ENCODE data around the gene PFDN6. TPM values are rescaled to one million over a fixed set of nuclear protein-coding genes. Genes with fewer than 3 reads are reported as not detected.

Gene PFDN6
- total and polyA plus RNA-seq, 9 of the 15 experiments (the other 6 are each of a cell fraction or from before 2014, with no cell fraction given), result 6.8 to 475 (median 216) TPM

- no peak for TF ChIP-seq ZNF224 (CRISPR knock-in tag; IDR thresholded peaks at IDR 0.05)
- peak; percentile 75 for TF ChIP-seq RBM39 (optimal IDR thresholded peaks at IDR 0.05; ENCODE audit: low read depth, low read length)
- TF ChIP-seq RFX7 (CRISPR knock-in tag; IDR thresholded peaks at IDR 0.05), result peak; percentile 71
- peak; percentile 99 for TF ChIP-seq CAMTA2 (CRISPR knock-in tag; conservative IDR thresholded peaks at IDR 0.05)
- no peak for TF ChIP-seq ZNF140 (CRISPR knock-in tag; IDR thresholded peaks at IDR 0.05)
- no peak for TF ChIP-seq CBX2 (IDR thresholded peaks at IDR 0.05; ENCODE audit: insufficient read depth, low read length, poor library complexity, severe bottlenecking)
- TF ChIP-seq IFI16 (CRISPR knock-in tag; IDR thresholded peaks at IDR 0.05), result no peak
- no peak for TF ChIP-seq SAP30 (IDR thresholded peaks at IDR 0.05; ENCODE audit: borderline replicate concordance, insufficient read depth, low read depth, low read length, poor library complexity, severe bottlenecking)
- peak; percentile 99 for TF ChIP-seq HMGN3 (IDR thresholded peaks at IDR 0.05; ENCODE audit: borderline replicate concordance, extremely low read depth, insufficient read length, low read depth, low read length)
- no peak for TF ChIP-seq SRSF3 (IDR thresholded peaks at IDR 0.05; ENCODE audit: insufficient read depth, low read length)
- TF ChIP-seq, protein P1, sequence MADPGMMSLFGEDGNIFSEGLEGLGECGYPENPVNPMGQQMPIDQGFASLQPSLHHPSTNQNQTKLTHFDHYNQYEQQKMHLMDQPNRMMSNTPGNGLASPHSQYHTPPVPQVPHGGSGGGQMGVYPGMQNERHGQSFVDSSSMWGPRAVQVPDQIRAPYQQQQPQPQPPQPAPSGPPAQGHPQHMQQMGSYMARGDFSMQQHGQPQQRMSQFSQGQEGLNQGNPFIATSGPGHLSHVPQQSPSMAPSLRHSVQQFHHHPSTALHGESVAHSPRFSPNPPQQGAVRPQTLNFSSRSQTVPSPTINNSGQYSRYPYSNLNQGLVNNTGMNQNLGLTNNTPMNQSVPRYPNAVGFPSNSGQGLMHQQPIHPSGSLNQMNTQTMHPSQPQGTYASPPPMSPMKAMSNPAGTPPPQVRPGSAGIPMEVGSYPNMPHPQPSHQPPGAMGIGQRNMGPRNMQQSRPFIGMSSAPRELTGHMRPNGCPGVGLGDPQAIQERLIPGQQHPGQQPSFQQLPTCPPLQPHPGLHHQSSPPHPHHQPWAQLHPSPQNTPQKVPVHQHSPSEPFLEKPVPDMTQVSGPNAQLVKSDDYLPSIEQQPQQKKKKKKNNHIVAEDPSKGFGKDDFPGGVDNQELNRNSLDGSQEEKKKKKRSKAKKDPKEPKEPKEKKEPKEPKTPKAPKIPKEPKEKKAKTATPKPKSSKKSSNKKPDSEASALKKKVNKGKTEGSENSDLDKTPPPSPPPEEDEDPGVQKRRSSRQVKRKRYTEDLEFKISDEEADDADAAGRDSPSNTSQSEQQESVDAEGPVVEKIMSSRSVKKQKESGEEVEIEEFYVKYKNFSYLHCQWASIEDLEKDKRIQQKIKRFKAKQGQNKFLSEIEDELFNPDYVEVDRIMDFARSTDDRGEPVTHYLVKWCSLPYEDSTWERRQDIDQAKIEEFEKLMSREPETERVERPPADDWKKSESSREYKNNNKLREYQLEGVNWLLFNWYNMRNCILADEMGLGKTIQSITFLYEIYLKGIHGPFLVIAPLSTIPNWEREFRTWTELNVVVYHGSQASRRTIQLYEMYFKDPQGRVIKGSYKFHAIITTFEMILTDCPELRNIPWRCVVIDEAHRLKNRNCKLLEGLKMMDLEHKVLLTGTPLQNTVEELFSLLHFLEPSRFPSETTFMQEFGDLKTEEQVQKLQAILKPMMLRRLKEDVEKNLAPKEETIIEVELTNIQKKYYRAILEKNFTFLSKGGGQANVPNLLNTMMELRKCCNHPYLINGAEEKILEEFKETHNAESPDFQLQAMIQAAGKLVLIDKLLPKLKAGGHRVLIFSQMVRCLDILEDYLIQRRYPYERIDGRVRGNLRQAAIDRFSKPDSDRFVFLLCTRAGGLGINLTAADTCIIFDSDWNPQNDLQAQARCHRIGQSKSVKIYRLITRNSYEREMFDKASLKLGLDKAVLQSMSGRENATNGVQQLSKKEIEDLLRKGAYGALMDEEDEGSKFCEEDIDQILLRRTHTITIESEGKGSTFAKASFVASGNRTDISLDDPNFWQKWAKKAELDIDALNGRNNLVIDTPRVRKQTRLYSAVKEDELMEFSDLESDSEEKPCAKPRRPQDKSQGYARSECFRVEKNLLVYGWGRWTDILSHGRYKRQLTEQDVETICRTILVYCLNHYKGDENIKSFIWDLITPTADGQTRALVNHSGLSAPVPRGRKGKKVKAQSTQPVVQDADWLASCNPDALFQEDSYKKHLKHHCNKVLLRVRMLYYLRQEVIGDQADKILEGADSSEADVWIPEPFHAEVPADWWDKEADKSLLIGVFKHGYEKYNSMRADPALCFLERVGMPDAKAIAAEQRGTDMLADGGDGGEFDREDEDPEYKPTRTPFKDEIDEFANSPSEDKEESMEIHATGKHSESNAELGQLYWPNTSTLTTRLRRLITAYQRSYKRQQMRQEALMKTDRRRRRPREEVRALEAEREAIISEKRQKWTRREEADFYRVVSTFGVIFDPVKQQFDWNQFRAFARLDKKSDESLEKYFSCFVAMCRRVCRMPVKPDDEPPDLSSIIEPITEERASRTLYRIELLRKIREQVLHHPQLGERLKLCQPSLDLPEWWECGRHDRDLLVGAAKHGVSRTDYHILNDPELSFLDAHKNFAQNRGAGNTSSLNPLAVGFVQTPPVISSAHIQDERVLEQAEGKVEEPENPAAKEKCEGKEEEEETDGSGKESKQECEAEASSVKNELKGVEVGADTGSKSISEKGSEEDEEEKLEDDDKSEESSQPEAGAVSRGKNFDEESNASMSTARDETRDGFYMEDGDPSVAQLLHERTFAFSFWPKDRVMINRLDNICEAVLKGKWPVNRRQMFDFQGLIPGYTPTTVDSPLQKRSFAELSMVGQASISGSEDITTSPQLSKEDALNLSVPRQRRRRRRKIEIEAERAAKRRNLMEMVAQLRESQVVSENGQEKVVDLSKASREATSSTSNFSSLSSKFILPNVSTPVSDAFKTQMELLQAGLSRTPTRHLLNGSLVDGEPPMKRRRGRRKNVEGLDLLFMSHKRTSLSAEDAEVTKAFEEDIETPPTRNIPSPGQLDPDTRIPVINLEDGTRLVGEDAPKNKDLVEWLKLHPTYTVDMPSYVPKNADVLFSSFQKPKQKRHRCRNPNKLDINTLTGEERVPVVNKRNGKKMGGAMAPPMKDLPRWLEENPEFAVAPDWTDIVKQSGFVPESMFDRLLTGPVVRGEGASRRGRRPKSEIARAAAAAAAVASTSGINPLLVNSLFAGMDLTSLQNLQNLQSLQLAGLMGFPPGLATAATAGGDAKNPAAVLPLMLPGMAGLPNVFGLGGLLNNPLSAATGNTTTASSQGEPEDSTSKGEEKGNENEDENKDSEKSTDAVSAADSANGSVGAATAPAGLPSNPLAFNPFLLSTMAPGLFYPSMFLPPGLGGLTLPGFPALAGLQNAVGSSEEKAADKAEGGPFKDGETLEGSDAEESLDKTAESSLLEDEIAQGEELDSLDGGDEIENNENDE (IDR thresholded peaks at IDR 0.05; ENCODE audit: low read depth, low read length), result peak; percentile 82
- TF ChIP-seq, protein P2, sequence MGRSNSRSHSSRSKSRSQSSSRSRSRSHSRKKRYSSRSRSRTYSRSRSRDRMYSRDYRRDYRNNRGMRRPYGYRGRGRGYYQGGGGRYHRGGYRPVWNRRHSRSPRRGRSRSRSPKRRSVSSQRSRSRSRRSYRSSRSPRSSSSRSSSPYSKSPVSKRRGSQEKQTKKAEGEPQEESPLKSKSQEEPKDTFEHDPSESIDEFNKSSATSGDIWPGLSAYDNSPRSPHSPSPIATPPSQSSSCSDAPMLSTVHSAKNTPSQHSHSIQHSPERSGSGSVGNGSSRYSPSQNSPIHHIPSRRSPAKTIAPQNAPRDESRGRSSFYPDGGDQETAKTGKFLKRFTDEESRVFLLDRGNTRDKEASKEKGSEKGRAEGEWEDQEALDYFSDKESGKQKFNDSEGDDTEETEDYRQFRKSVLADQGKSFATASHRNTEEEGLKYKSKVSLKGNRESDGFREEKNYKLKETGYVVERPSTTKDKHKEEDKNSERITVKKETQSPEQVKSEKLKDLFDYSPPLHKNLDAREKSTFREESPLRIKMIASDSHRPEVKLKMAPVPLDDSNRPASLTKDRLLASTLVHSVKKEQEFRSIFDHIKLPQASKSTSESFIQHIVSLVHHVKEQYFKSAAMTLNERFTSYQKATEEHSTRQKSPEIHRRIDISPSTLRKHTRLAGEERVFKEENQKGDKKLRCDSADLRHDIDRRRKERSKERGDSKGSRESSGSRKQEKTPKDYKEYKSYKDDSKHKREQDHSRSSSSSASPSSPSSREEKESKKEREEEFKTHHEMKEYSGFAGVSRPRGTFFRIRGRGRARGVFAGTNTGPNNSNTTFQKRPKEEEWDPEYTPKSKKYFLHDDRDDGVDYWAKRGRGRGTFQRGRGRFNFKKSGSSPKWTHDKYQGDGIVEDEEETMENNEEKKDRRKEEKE (IDR thresholded peaks at IDR 0.05; ENCODE audit: borderline replicate concordance in 1 of 2, control insufficient read depth in 1 of 2, low read depth in 2 of 2, low read length in 1 of 2), result peak; percentile 56 to 89; a peak in 1 of 4 replicates
These were observed 12.3 kb upstream of the PFDN6 start, which contains the start of gene B3GALT4 (continued) for GRCh38 chr6:33276864-33277662.

Measured in K562 (cell line).